Neuronal stem cell (in vitro differentiated cells): ENCODE measurements around the gene SIN3B.

ENCODE experiments used
- DNase-seq: peaks from one replicate; pipeline ENCODE4 v3.0.0-alpha.2; 2013; ENCODE audit warnings: low spot score
- H2AFZ ChIP-seq: one replicate; pipeline ENCODE4 v1.6.1; 2013; ENCODE audit warnings: mild to moderate bottlenecking, low read length, inconsistent platforms
- H2AK5ac ChIP-seq: 2 replicates; pipeline ENCODE4 v1.6.1; 2013; ENCODE audit warnings: low read depth, mild to moderate bottlenecking, inconsistent platforms, low read length, moderate library complexity, mixed read lengths
- H2BK120ac ChIP-seq: 2 replicates; pipeline ENCODE4 v1.6.1; 2013; ENCODE audit warnings: low read depth, mild to moderate bottlenecking, inconsistent platforms, low read length, moderate library complexity, mixed read lengths
- H2BK12ac ChIP-seq: one replicate; pipeline ENCODE4 v1.6.1; 2013; ENCODE audit warnings: low read length, inconsistent platforms
- H2BK15ac ChIP-seq: 2 replicates; pipeline ENCODE4 v1.6.1; 2013; ENCODE audit warnings: mild to moderate bottlenecking, low read length, inconsistent platforms, mixed read lengths
- H2BK5ac ChIP-seq: one replicate; pipeline ENCODE4 v1.6.1; 2013; ENCODE audit warnings: inconsistent platforms, mild to moderate bottlenecking, low read length, moderate library complexity
- H3K14ac ChIP-seq: one replicate; pipeline ENCODE4 v1.6.1; 2013; ENCODE audit warnings: low read length, inconsistent platforms
- H3K18ac ChIP-seq: 2 replicates; pipeline ENCODE4 v1.6.1; 2013; ENCODE audit warnings: low read length, inconsistent platforms
- H3K23ac ChIP-seq: 2 replicates; pipeline ENCODE4 v1.6.1; 2013; ENCODE audit warnings: low read depth, mild to moderate bottlenecking, mixed read lengths, low read length, inconsistent platforms; ENCODE audit not compliant: poor library complexity
- H3K27ac ChIP-seq: replicated peaks from 3 replicates; pipeline ENCODE4 v1.5.1; 2013; ENCODE audit warnings: low read length, inconsistent platforms
- H3K27me3 ChIP-seq, 3 experiments: 2 replicates each; pipeline ENCODE4 v1.6.1; 2013; ENCODE audit warnings: low read length in 3 of 3, mild to moderate bottlenecking in 2 of 3, inconsistent platforms in 1 of 3, low read depth in 1 of 3, mixed read lengths in 1 of 3, moderate library complexity in 1 of 3; ENCODE audit not compliant: control insufficient read depth in 3 of 3, insufficient read depth in 3 of 3
- H3K36me3 ChIP-seq, 2 donors: replicated peaks in 1 of 2; 2 replicates each; pipeline ENCODE4 v1.6.1; 2013; ENCODE audit warnings: low read length in 2 of 2; ENCODE audit not compliant: control insufficient read depth in 2 of 2, insufficient read depth in 2 of 2
- H3K4ac ChIP-seq: 2 replicates; pipeline ENCODE4 v1.6.1; 2013; ENCODE audit warnings: inconsistent platforms, mild to moderate bottlenecking, low read length, moderate library complexity
- H3K4me1 ChIP-seq, 2 donors: 1 replicate in 1 of 2; 2 replicates in 1 of 2; pipeline ENCODE4 v1.6.1; 2013; ENCODE audit warnings: low read length in 2 of 2, low read depth in 1 of 2; ENCODE audit not compliant: control insufficient read depth in 2 of 2, insufficient read depth in 1 of 2
- H3K4me2 ChIP-seq: one replicate; pipeline ENCODE4 v1.6.1; 2013; ENCODE audit warnings: mild to moderate bottlenecking, low read length, inconsistent platforms; ENCODE audit not compliant: insufficient read depth, poor library complexity, severe bottlenecking
- H3K4me3 ChIP-seq, 2 donors: 2 replicates each; pipeline ENCODE4 v1.5.1; 2013; ENCODE audit warnings: low read length in 2 of 2, mild to moderate bottlenecking in 2 of 2, inconsistent platforms in 1 of 2, moderate library complexity in 1 of 2
- H3K79me1 ChIP-seq: one replicate; pipeline ENCODE4 v1.6.1; 2013; ENCODE audit warnings: low read depth, mild to moderate bottlenecking, inconsistent platforms, low read length, moderate library complexity
- H3K9ac ChIP-seq: one replicate; pipeline ENCODE4 v1.6.1; 2013; ENCODE audit warnings: mild to moderate bottlenecking, low read depth, low read length, inconsistent platforms; ENCODE audit not compliant: poor library complexity
- H3K9me3 ChIP-seq, 2 donors: replicated peaks in 1 of 2; 2 replicates each; pipeline versions ENCODE3 to v1.6.1; 2013; ENCODE audit warnings: low read length in 2 of 2, mild to moderate bottlenecking in 2 of 2, inconsistent platforms in 1 of 2, low read depth in 1 of 2, mixed read lengths in 1 of 2, moderate library complexity in 1 of 2; ENCODE audit not compliant: control insufficient read depth in 2 of 2, insufficient read depth in 1 of 2
- H4K8ac ChIP-seq: one replicate; pipeline ENCODE4 v1.6.1; 2013; ENCODE audit warnings: low read depth, mild to moderate bottlenecking, inconsistent platforms, low read length, moderate library complexity
- H4K91ac ChIP-seq: one replicate; pipeline ENCODE4 v1.6.1; 2013; ENCODE audit warnings: low read length, low read depth, mild to moderate bottlenecking, inconsistent platforms; ENCODE audit not compliant: poor library complexity
- WGBS, 2 donors: extraction: QIAGEN DNeasy Blood & Tissue Kit; methylation state at CpG; one replicate each; pipeline ENCODE4 v1.1.7; 2013; ENCODE audit warnings: missing lambda C conversion rate in 2 of 2, mixed read lengths in 1 of 2; ENCODE audit not compliant: insufficient read length in 2 of 2, insufficient replicate concordance in 1 of 2; ENCODE audit errors: extremely low coverage in 2 of 2; 5-methylcytosine and 5-hydroxymethylcytosine counted together

Gene SIN3B

DNA sequence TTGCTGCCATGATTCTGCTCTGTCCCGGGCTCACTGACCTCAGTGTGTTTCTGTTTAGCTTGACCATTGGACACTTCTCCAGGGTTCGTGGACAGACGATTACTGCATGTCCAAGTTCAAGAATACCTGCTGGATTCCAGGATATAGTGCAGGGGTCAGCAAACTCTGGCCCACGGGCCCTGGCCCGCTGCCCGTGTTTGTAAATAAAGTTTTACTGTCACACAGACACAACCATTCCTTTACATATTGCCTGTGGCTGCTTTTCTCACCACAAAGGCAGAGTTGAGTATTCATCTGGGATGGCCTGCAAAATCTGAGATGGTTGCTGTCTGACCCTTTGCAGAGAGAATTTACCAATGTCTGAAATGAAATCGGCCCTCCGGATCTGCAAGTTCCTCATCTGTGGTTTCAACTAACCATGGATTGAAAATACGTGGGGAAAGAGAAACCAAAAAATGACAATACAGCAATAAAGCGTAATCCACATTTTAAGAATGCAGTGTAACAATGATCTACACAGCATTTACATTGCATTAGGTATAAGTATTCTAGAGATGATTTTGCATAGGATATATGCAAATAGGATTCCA is 33.7 kb downstream of the SIN3B start:
- Histone ChIP-seq H3K4me3 (no peak overlapping the region), H3K79me1 (peaks cover 2% of the 10 kb centered on the region), H3K27ac (no peak overlapping the region), H3K4me1 (no peaks in the 10 kb centered on the region), H3K23ac (no peak overlapping the region), H3K4ac (no peak overlapping the region), H3K4me2 (no peak overlapping the region), H3K9me3 (peaks cover 0 to 2% of the 10 kb centered on the region in 2 donors), H2BK5ac (no peak overlapping the region), H2AK5ac (no peak overlapping the region), H2AFZ (no peak overlapping the region), H4K91ac (no peak overlapping the region), H3K14ac (no peak overlapping the region), H3K27me3 (no peaks in the 10 kb centered on the region), H3K18ac (no peak overlapping the region), H2BK12ac (no peak overlapping the region), H4K8ac (no peak overlapping the region), H3K9ac (no peak overlapping the region), H2BK15ac (no peak overlapping the region), H3K36me3 (peaks cover 40 to 79% of the 10 kb centered on the region in 2 donors), H2BK120ac (no peak overlapping the region)
- DNase-seq, result no peak
- no CpG with 5 or more reads among the region's 10 CpGs for WGBS, 2 donors

DNA sequence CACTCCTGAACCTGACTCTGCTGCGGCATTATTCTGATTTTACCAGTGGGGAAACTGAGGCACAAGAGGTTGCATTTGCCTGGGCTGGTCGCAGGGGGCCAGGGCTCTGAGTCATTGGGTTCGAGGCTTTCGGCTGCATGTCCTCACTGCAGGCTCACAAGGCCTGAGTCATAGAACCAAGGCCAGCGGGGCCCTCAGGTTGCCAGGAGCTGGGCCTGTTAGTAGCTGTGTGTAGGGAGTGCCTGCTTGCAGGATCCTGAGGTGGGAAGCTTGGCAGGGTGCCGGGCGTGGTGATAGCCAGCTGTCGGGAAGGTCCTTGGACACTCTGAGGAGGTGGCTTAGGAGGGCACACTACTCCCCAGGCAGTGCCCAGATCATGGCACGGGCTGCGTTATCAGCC is 38.0 kb downstream of the SIN3B start:
- no peak overlapping the region for H2BK15ac ChIP-seq
- no peak overlapping the region for H3K9ac ChIP-seq
- H3K4me1 ChIP-seq, result no peaks in the 10 kb centered on the region
- peaks cover 0 to 4% of the 10 kb centered on the region in 2 donors for H3K9me3 ChIP-seq
- no peak overlapping the region for H2BK5ac ChIP-seq
- H3K14ac ChIP-seq, result peak overlapping the region; percentile 8
- no peak overlapping the region for H2BK120ac ChIP-seq
- no peak overlapping the region for H3K18ac ChIP-seq
- H3K4ac ChIP-seq, result no peak overlapping the region
- no peak overlapping the region for H4K8ac ChIP-seq
- no peak overlapping the region for H2AK5ac ChIP-seq
- peak overlapping the region; percentile 55 for H3K23ac ChIP-seq
- peaks cover 57 to 96% of the 10 kb centered on the region in 2 donors for H3K36me3 ChIP-seq
- no peak overlapping the region for H3K4me3 ChIP-seq
- no peak overlapping the region for H2BK12ac ChIP-seq
- H3K79me1 ChIP-seq, result peaks cover 3% of the 10 kb centered on the region
- H4K91ac ChIP-seq, result no peak overlapping the region
- DNase-seq, result no peak
- H3K4me2 ChIP-seq, result no peak overlapping the region
- WGBS, 2 donors, result no CpG with 5 or more reads among the region's 10 CpGs
- H3K27me3 ChIP-seq, result no peaks in the 10 kb centered on the region
- no peak overlapping the region for H3K27ac ChIP-seq
- no peak overlapping the region for H2AFZ ChIP-seq

DNA sequence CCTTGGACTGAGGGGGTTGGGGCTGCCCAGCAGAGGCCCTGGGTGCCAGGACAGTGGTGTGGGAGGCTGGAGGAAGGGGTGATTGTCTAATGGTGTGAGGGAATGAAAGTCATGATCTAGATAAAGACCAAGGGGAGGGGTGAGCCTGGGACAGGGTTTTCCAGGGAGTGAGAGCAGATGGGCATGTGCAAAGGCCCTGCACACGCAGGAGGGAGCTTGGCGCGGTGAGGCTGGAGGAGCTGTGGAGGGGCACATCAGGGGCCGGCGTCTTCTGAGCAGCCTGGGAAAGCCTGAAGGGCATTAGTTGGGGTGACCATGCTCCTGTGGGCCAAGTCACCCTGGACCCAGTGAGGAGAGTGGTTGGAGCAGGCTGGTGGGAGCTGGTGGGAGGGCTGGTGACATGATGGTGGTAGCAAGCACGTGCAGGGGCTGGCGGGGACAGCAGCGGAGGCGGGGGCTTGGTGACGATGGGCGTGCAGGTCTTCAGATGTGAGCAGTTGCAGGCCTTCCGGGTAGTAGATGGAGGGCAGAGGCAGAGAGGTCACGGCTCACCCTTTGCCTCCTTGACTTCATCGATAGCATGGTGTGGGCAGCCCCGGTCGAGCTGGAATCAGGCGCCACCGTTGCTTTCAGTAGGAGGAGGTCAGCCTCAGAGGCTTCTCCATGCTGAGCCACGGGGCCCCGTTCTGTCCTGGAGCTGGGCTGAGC is 39.4 kb downstream of the SIN3B start:
- Histone ChIP-seq H3K27me3 (no peaks in the 10 kb centered on the region), H3K4me1 (no peaks in the 10 kb centered on the region), H3K4ac (no peak overlapping the region), H3K79me1 (peaks cover 5% of the 10 kb centered on the region), H4K8ac (no peak overlapping the region), H2BK12ac (no peak overlapping the region), H3K27ac (no peak overlapping the region), H3K23ac (peak overlapping the region; percentile 65), H3K4me2 (no peak overlapping the region), H3K9ac (no peak overlapping the region), H3K14ac (peak overlapping the region; percentile 38), H2BK120ac (no peak overlapping the region), H2BK15ac (no peak overlapping the region), H2AFZ (no peak overlapping the region), H3K36me3 (peaks cover 55 to 96% of the 10 kb centered on the region in 2 donors), H2AK5ac (no peak overlapping the region), H3K4me3 (no peak overlapping the region), H2BK5ac (no peak overlapping the region), H3K9me3 (peaks cover 3 to 5% of the 10 kb centered on the region in 2 donors), H4K91ac (no peak overlapping the region), H3K18ac (no peak overlapping the region)
- WGBS, 2 donors, result no CpG with 5 or more reads among the region's 20 CpGs
- no peak for DNase-seq

DNA sequence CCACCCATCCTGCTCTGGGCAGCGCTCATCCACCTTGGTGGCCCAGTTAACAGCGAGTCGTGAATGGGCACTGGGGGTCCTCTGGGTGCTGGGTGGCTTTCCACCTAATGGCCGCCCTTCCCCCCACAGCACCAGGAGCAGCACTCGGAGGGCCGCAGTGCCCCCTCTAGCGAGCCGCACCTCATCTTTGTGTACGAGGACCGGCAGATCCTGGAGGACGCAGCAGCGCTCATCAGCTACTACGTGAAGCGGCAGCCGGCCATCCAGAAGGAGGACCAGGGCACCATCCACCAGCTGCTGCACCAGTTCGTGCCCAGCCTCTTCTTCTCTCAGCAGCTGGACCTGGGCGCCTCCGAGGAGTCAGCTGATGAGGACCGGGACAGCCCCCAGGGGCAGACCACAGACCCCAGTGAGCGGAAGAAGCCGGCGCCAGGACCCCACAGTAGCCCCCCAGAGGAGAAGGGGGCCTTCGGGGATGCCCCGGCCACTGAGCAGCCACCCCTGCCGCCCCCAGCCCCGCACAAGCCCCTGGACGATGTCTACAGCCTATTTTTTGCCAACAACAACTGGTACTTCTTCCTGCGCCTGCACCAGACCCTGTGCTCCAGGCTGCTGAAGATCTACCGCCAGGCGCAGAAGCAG is 40.3 kb downstream of the SIN3B start:
- no peak overlapping the region for H2AFZ ChIP-seq
- H4K91ac ChIP-seq, result no peak overlapping the region
- no peak overlapping the region for H2BK12ac ChIP-seq
- WGBS, 2 donors, result no CpG with 5 or more reads among the region's 30 CpGs
- H4K8ac ChIP-seq, result no peak overlapping the region
- H3K4ac ChIP-seq, result no peak overlapping the region
- no peaks in the 10 kb centered on the region for H3K4me1 ChIP-seq
- H3K4me2 ChIP-seq, result no peak overlapping the region
- no peak for DNase-seq
- peaks cover 52 to 92% of the 10 kb centered on the region in 2 donors for H3K36me3 ChIP-seq
- H3K79me1 ChIP-seq, result peaks cover 5% of the 10 kb centered on the region
- no peak overlapping the region for H2BK120ac ChIP-seq
- H3K9me3 ChIP-seq, result peaks cover 4 to 7% of the 10 kb centered on the region in 2 donors
- no peak overlapping the region for H2BK15ac ChIP-seq
- H3K18ac ChIP-seq, result no peak overlapping the region
- H2AK5ac ChIP-seq, result no peak overlapping the region
- H3K27ac ChIP-seq, result no peak overlapping the region
- H3K4me3 ChIP-seq, result no peak overlapping the region
- H3K9ac ChIP-seq, result peak overlapping the region; percentile 4
- peak overlapping the region; percentile 21 for H3K14ac ChIP-seq
- H3K23ac ChIP-seq, result peak overlapping the region; percentile 65
- H2BK5ac ChIP-seq, result no peak overlapping the region
- no peaks in the 10 kb centered on the region for H3K27me3 ChIP-seq
